Neural cell (in vitro differentiated cells): ENCODE results near the gene TRIM44.

Experiments
- CTCF ChIP-seq: fragments of 450-650 bp; IDR thresholded peaks from 2 replicates; pipeline ENCODE4 v1.5.1; 2014; ENCODE audit warnings: antibody characterized with exemption, mild to moderate bottlenecking, moderate library complexity; ENCODE audit not compliant: poor library complexity, severe bottlenecking
- REST ChIP-seq: IDR thresholded peaks from 2 replicates; pipeline ENCODE4 v1.6.1; 2012; ENCODE audit warnings: borderline replicate concordance

- TF ChIP-seq CTCF (no peak), REST (no peak)
Observed at GRCh38 chr11:35771722-35772121, 109.1 kb downstream of the TRIM44 start.
